Skeletal muscle tissue (tissue), 4 donors: ENCODE measurements around the gene DGCR2. TPM values are rescaled to one million over a fixed set of nuclear protein-coding genes. Genes with fewer than 3 reads are reported as not detected.

Experiments
- H3K27ac ChIP-seq: one replicate; pipeline ENCODE4 v1.7.0; 2013; ENCODE audit warnings: mild to moderate bottlenecking, low read depth, low read length, inconsistent platforms
- H3K27me3 ChIP-seq, 3 donors: one replicate each; pipeline ENCODE4 v1.7.0; 2013; ENCODE audit warnings: low read length in 3 of 3; ENCODE audit not compliant: control insufficient read depth in 3 of 3, insufficient read depth in 3 of 3
- H3K36me3 ChIP-seq, 3 donors: one replicate each; pipeline ENCODE4 v1.7.0; 2013; ENCODE audit warnings: low read length in 3 of 3; ENCODE audit not compliant: control insufficient read depth in 3 of 3, insufficient read depth in 3 of 3
- H3K4me1 ChIP-seq, 3 donors: one replicate each; pipeline ENCODE4 v1.7.0; 2013; ENCODE audit warnings: low read length in 3 of 3, mild to moderate bottlenecking in 3 of 3; ENCODE audit not compliant: control insufficient read depth in 3 of 3, insufficient read depth in 3 of 3
- H3K4me3 ChIP-seq, 3 donors: one replicate each; pipeline ENCODE4 v1.7.0; 2013; ENCODE audit warnings: low read length in 3 of 3
- H3K9ac ChIP-seq, 3 donors: one replicate each; pipeline ENCODE4 v1.7.0; 2013; ENCODE audit warnings: low read length in 3 of 3, mild to moderate bottlenecking in 3 of 3, moderate library complexity in 2 of 3, low read depth in 1 of 3
- H3K9me3 ChIP-seq, 3 donors: one replicate each; pipeline ENCODE4 v1.7.0; 2013; ENCODE audit warnings: low read length in 3 of 3; ENCODE audit not compliant: control insufficient read depth in 3 of 3
- total RNA-seq: library from RNA; depleted of rRNA; stranded (reverse); fragments of >200 nt; gene quantifications from one replicate; pipeline ENCODE4 v1.2.3, GENCODE V29; 2014
- donor health status: Osteomylitis.

Gene DGCR2
- total RNA-seq, 1 donor from 2014 or later = 41.8 TPM

GRCh38 chr22:19120829-19121630, 1.2 kb downstream of the DGCR2 start:
- peak overlapping the region; percentile 85 to 99 (median 91) for H3K9ac ChIP-seq
- H3K4me3 ChIP-seq = peak overlapping the region; percentile 89 to 96 (median 92)
- H3K27me3 ChIP-seq = no peaks in the 10 kb centered on the region
- H3K27ac ChIP-seq = peak overlapping the region; percentile 89
- no peaks in the 10 kb centered on the region for H3K9me3 ChIP-seq
- peaks cover 37 to 60% (median 55%) of the 10 kb centered on the region in 3 donors for H3K4me1 ChIP-seq
- H3K36me3 ChIP-seq = peaks cover 3% of the 10 kb centered on the region in 3 donors

- H3K4me1 ChIP-seq = peaks cover 42 to 71% (median 65%) of the 10 kb centered on the region in 3 donors
- no peak overlapping the region for H3K27ac ChIP-seq
- peaks cover 3% of the 10 kb centered on the region in 3 donors for H3K36me3 ChIP-seq
- H3K4me3 ChIP-seq = no peak overlapping the region
- peak overlapping the region in 1 of 3 donors; percentile 99 for H3K9ac ChIP-seq
- H3K27me3 ChIP-seq = no peaks in the 10 kb centered on the region
- no peaks in the 10 kb centered on the region for H3K9me3 ChIP-seq
These were observed 2.3 kb downstream of the DGCR2 start for GRCh38 chr22:19119949-19120348.

DNA sequence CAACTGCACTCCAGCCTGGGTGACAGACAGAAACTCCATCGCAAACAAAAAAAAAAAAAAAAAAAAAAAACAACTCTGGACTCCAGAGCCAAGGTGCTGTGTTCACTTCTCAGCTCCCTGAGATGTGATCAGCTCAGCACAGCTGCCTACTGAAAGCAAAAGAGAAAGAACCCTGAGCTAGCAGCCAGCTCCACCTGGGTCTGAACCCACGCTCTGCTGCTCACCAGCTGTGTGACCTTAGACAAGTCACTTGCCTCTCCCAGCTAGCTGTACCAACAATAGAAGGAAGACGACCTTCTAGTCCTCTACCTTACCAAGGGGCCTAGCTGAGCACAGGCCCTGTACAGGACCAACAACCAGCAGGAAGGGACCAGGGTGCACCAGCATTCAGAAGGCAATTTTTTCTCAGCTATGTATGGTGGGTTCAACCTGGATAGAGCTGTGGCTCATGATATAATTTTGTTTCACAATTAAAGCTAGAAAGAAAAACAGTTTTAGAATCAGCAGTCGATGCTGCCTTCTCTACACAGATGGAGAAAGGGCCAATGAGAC, 3.8 kb downstream of the DGCR2 start:
- Histone ChIP-seq H3K9ac (peak overlapping the region in 2 of 3 donors; percentile 40 to 47), H3K27ac (no peak overlapping the region), H3K9me3 (no peaks in the 10 kb centered on the region), H3K4me1 (peaks cover 49 to 78% (median 73%) of the 10 kb centered on the region in 3 donors), H3K27me3 (no peaks in the 10 kb centered on the region), H3K4me3 (no peak overlapping the region), H3K36me3 (peaks cover 3% of the 10 kb centered on the region in 3 donors)

GRCh38 chr22:19117111-19117512, 5.1 kb downstream of the DGCR2 start:
- peak overlapping the region in 1 of 3 donors; percentile 19 for H3K9ac ChIP-seq
- no peaks in the 10 kb centered on the region for H3K27me3 ChIP-seq
- peaks cover 3% of the 10 kb centered on the region in 3 donors for H3K36me3 ChIP-seq
- peak overlapping the region in 1 of 3 donors; percentile 8 for H3K4me3 ChIP-seq
- H3K4me1 ChIP-seq = peaks cover 44 to 72% (median 69%) of the 10 kb centered on the region in 3 donors
- H3K27ac ChIP-seq = no peak overlapping the region
- H3K9me3 ChIP-seq = no peaks in the 10 kb centered on the region

DNA sequence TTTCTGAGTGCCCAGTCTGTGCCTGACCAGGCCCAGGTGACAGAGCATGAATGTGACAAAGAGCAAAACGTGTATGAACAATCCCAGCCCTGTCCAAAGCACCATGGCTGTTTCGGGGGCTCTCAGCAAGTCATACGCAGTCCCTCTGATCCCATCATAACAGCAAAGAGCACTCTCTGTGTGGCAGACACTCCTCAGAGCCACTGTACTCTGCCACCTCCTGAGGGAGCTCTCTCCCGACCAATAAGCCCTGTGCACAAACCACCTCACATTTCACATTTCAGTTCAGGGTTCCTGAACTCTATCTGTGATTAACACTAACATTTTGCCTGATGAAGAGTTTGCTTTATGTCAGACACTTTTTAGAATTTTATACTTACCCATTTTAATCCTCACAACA, 6.6 kb downstream of the DGCR2 start:
- H3K27ac ChIP-seq = no peak overlapping the region
- peak overlapping the region in 1 of 3 donors; percentile 25 for H3K9ac ChIP-seq
- H3K27me3 ChIP-seq = no peaks in the 10 kb centered on the region
- H3K4me1 ChIP-seq = peaks cover 43 to 69% (median 67%) of the 10 kb centered on the region in 3 donors
- H3K9me3 ChIP-seq = no peaks in the 10 kb centered on the region
- no peak overlapping the region for H3K4me3 ChIP-seq
- peaks cover 3% of the 10 kb centered on the region in 3 donors for H3K36me3 ChIP-seq

DNA sequence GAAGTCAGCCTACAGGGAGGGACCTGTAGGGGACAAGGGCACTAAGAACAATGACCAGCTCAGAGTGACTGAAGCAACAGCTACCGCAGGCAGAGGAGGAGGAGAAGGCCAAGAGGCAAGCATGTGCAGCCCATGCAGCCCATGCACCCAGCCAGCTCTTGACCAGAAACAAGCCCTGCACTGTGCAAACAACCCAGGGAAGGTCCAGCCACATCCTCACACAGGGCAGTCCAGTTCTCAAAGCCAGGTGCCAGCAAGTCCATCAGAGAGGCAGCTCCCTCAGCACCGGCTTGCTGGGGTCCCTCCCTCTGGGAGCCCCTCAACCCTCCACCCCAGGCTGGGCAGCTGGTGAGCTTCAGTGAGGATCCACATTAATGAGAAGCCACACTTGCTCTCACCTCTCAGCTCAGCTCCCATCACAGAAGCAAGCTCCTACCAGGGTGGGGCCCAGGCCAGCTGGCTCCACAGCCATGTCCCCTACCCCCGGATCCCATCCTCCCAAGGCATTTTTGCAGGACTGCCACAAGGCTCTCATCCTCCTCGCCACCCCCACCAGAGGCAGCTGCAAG, 7.1 kb downstream of the DGCR2 start:
- H3K9ac ChIP-seq = peak overlapping the region in 1 of 3 donors; percentile 25
- peaks cover 3% of the 10 kb centered on the region in 3 donors for H3K36me3 ChIP-seq
- no peaks in the 10 kb centered on the region for H3K27me3 ChIP-seq
- no peaks in the 10 kb centered on the region for H3K9me3 ChIP-seq
- H3K4me1 ChIP-seq = peaks cover 40 to 67% (median 65%) of the 10 kb centered on the region in 3 donors
- H3K4me3 ChIP-seq = no peak overlapping the region
- no peak overlapping the region for H3K27ac ChIP-seq

GRCh38 chr22:19113429-19113828, 8.8 kb downstream of the DGCR2 start:
- no peak overlapping the region for H3K9ac ChIP-seq
- no peak overlapping the region for H3K27ac ChIP-seq
- peaks cover 2 to 3% (median 2%) of the 10 kb centered on the region in 3 donors for H3K36me3 ChIP-seq
- no peak overlapping the region for H3K4me3 ChIP-seq
- H3K27me3 ChIP-seq = no peaks in the 10 kb centered on the region
- peaks cover 41 to 66% (median 63%) of the 10 kb centered on the region in 3 donors for H3K4me1 ChIP-seq
- no peaks in the 10 kb centered on the region for H3K9me3 ChIP-seq

DNA sequence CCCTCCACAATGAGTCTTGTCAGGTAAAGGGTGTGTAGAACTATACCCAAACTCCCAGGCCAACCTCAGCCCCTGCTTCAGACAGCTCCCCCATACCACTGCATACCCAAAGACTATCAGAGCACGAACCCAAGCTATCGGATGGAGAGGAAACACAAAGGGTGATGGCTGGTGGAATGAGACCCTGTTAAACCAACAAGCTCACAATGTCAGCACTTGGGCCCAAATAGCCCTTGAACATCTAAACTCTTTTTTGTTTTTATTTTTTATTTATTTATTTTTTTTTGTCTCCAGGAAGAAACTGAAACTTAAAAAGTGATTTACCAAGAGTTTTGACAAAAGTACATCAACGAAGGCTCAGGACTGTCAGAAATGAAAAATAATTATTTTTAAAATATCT, 10.6 kb downstream of the DGCR2 start:
- H3K4me3 ChIP-seq = no peak overlapping the region
- H3K9ac ChIP-seq = no peak overlapping the region
- H3K36me3 ChIP-seq = no peaks in the 10 kb centered on the region
- H3K9me3 ChIP-seq = no peaks in the 10 kb centered on the region
- H3K4me1 ChIP-seq = peaks cover 55 to 68% (median 64%) of the 10 kb centered on the region in 3 donors
- H3K27me3 ChIP-seq = no peaks in the 10 kb centered on the region
- no peak overlapping the region for H3K27ac ChIP-seq

GRCh38 chr22:19111140-19111539, 11.1 kb downstream of the DGCR2 start:
- no peaks in the 10 kb centered on the region for H3K27me3 ChIP-seq
- no peaks in the 10 kb centered on the region for H3K9me3 ChIP-seq
- H3K4me3 ChIP-seq = no peak overlapping the region
- H3K36me3 ChIP-seq = no peaks in the 10 kb centered on the region
- peaks cover 59 to 68% (median 64%) of the 10 kb centered on the region in 3 donors for H3K4me1 ChIP-seq
- no peak overlapping the region for H3K9ac ChIP-seq
- no peak overlapping the region for H3K27ac ChIP-seq

DNA sequence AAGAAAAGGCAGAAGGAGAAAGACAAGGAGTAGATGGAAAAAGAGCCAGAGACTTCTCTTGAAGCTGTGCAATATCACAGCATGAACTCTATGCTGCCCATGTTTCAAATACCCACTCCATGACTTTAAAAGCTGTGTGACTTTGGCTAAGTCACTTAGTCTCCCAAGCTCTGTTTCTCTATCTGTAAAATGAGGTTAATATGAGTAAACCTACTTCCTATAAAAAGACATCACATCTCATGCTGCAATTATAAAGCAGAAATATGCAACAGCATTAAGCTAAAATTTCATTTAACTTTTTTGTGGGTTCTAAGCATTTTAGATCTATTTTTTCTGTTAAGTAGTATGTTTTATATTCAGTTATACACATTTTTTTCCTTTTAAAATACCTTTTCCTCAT, 11.6 kb downstream of the DGCR2 start:
- Histone ChIP-seq H3K4me3 (no peak overlapping the region), H3K9me3 (no peaks in the 10 kb centered on the region), H3K27me3 (no peaks in the 10 kb centered on the region), H3K9ac (no peak overlapping the region), H3K4me1 (peaks cover 61 to 68% (median 65%) of the 10 kb centered on the region in 3 donors), H3K36me3 (no peaks in the 10 kb centered on the region), H3K27ac (no peak overlapping the region)
